ENCODE measurements around the gene NCKAP5.

The NCKAP5 gene

GRCh38 chr2:133167990-133168389 is 400.3 kb downstream of the NCKAP5 start:
- WGBS (ENCODE audit: insufficient coverage), result 92% methylated on average over 2 of the region's 3 CpGs
- Histone ChIP-seq H3K9me3 (ENCODE audit: control extremely low read depth in 1 of 5, control insufficient read depth in 4 of 5, insufficient read depth in 2 of 5, low read depth in 1 of 5, low read length in 4 of 5) (no peaks in the 10 kb centered on the region), H3K27ac (ENCODE audit: insufficient read depth in 1 of 2, low read depth in 1 of 2, low read length in 2 of 2, poor library complexity in 1 of 2, severe bottlenecking in 2 of 2) (no peak overlapping the region), H3K27me3 (replicated peaks in 2 of 5; ENCODE audit: control insufficient read depth in 4 of 5, insufficient read depth in 5 of 5, low read length in 4 of 5) (peaks cover 0 to 6% (median 0%) of the 10 kb centered on the region in 5 experiments), H3K36me3 (ENCODE audit: control insufficient read depth in 4 of 4, insufficient read depth in 4 of 4, low read length in 3 of 4) (no peaks in the 10 kb centered on the region), H3K4me3 (ENCODE audit: control insufficient read depth in 1 of 7, extremely low read depth in 1 of 7, insufficient read depth in 4 of 7, low read depth in 2 of 7, low read length in 6 of 7) (no peak overlapping the region), H3K4me1 (ENCODE audit: control extremely low read depth in 1 of 4, control insufficient read depth in 4 of 4, insufficient read depth in 4 of 4, low read length in 3 of 4) (no peaks in the 10 kb centered on the region)
- POLR2A ChIA-PET, result no interaction called here
- DNase-seq, result no peak
- CTCF ChIA-PET, result interaction anchor here (1.7 kb wide), 1 partner anchor 621 kb away, joined by 9 read pairs; no protein-coding TSS in a partner anchor

- Histone ChIP-seq H3K27me3 (replicated peaks in 2 of 5; ENCODE audit: control insufficient read depth in 4 of 5, insufficient read depth in 5 of 5, low read length in 4 of 5) (peaks cover 0 to 6% (median 0%) of the 10 kb centered on the region in 5 experiments), H3K36me3 (ENCODE audit: control insufficient read depth in 4 of 4, insufficient read depth in 4 of 4, low read length in 3 of 4) (no peaks in the 10 kb centered on the region), H3K27ac (ENCODE audit: insufficient read depth in 1 of 2, low read depth in 1 of 2, low read length in 2 of 2, poor library complexity in 1 of 2, severe bottlenecking in 2 of 2) (no peak overlapping the region), H3K4me1 (ENCODE audit: control extremely low read depth in 1 of 4, control insufficient read depth in 4 of 4, insufficient read depth in 4 of 4, low read length in 3 of 4) (no peaks in the 10 kb centered on the region), H3K9me3 (ENCODE audit: control extremely low read depth in 1 of 5, control insufficient read depth in 4 of 5, insufficient read depth in 2 of 5, low read depth in 1 of 5, low read length in 4 of 5) (no peaks in the 10 kb centered on the region), H3K4me3 (ENCODE audit: control insufficient read depth in 1 of 7, extremely low read depth in 1 of 7, insufficient read depth in 4 of 7, low read depth in 2 of 7, low read length in 6 of 7) (no peak overlapping the region)
- ChIA-PET CTCF (interaction anchor here (1.0 to 1.7 kb wide), 2 partner anchors 620 to 899 kb away, joined by 3 to 9 read pairs; no protein-coding TSS in a partner anchor), POLR2A (no interaction called here)
- WGBS (ENCODE audit: insufficient coverage), result 60% methylated on average over 1 of the region's 3 CpGs
- DNase-seq, result no peak
These were observed 401.0 kb downstream of the NCKAP5 start for GRCh38 chr2:133167223-133167622.

- DNase-seq, result no peak
- Histone ChIP-seq H3K36me3 (ENCODE audit: control insufficient read depth in 4 of 4, insufficient read depth in 4 of 4, low read length in 3 of 4) (no peaks in the 10 kb centered on the region), H3K4me1 (ENCODE audit: control extremely low read depth in 1 of 4, control insufficient read depth in 4 of 4, insufficient read depth in 4 of 4, low read length in 3 of 4) (no peaks in the 10 kb centered on the region), H3K27me3 (replicated peaks in 2 of 5; ENCODE audit: control insufficient read depth in 4 of 5, insufficient read depth in 5 of 5, low read length in 4 of 5) (peaks cover 0 to 6% (median 0%) of the 10 kb centered on the region in 5 experiments), H3K4me3 (ENCODE audit: control insufficient read depth in 1 of 7, extremely low read depth in 1 of 7, insufficient read depth in 4 of 7, low read depth in 2 of 7, low read length in 6 of 7) (no peak overlapping the region), H3K27ac (ENCODE audit: insufficient read depth in 1 of 2, low read depth in 1 of 2, low read length in 2 of 2, poor library complexity in 1 of 2, severe bottlenecking in 2 of 2) (no peak overlapping the region), H3K9me3 (ENCODE audit: control extremely low read depth in 1 of 5, control insufficient read depth in 4 of 5, insufficient read depth in 2 of 5, low read depth in 1 of 5, low read length in 4 of 5) (no peaks in the 10 kb centered on the region)
- CTCF ChIA-PET, result interaction anchor here (1.7 kb wide), 1 partner anchor 619 kb away, joined by 9 read pairs; no protein-coding TSS in a partner anchor
- POLR2A ChIA-PET, result no interaction called here
- WGBS (ENCODE audit: insufficient coverage), result 89% methylated on average over 1 of the region's 2 CpGs
These were observed 402.2 kb downstream of the NCKAP5 start for GRCh38 chr2:133166031-133166430.

- Histone ChIP-seq H3K9me3 (ENCODE audit: control extremely low read depth in 1 of 5, control insufficient read depth in 4 of 5, insufficient read depth in 2 of 5, low read depth in 1 of 5, low read length in 4 of 5) (no peaks in the 10 kb centered on the region), H3K27me3 (replicated peaks in 2 of 5; ENCODE audit: control insufficient read depth in 4 of 5, insufficient read depth in 5 of 5, low read length in 4 of 5) (peaks cover 0 to 5% (median 0%) of the 10 kb centered on the region in 5 experiments), H3K4me1 (ENCODE audit: control extremely low read depth in 1 of 4, control insufficient read depth in 4 of 4, insufficient read depth in 4 of 4, low read length in 3 of 4) (no peaks in the 10 kb centered on the region), H3K4me3 (ENCODE audit: control insufficient read depth in 1 of 7, extremely low read depth in 1 of 7, insufficient read depth in 4 of 7, low read depth in 2 of 7, low read length in 6 of 7) (no peak overlapping the region), H3K36me3 (ENCODE audit: control insufficient read depth in 4 of 4, insufficient read depth in 4 of 4, low read length in 3 of 4) (no peaks in the 10 kb centered on the region), H3K27ac (ENCODE audit: insufficient read depth in 1 of 2, low read depth in 1 of 2, low read length in 2 of 2, poor library complexity in 1 of 2, severe bottlenecking in 2 of 2) (no peak overlapping the region)
- WGBS (ENCODE audit: insufficient coverage), result 97% methylated on average over 4 of the region's 4 CpGs
- ChIA-PET CTCF (no interaction called here), POLR2A (no interaction called here)
- no peak for DNase-seq
These were observed 405.2 kb downstream of the NCKAP5 start for GRCh38 chr2:133163111-133163510.

GRCh38 chr2:133158442-133158841 is 409.8 kb downstream of the NCKAP5 start:
- no peak for DNase-seq
- Histone ChIP-seq H3K4me3 (ENCODE audit: control insufficient read depth in 1 of 7, extremely low read depth in 1 of 7, insufficient read depth in 4 of 7, low read depth in 2 of 7, low read length in 6 of 7) (no peak overlapping the region), H3K36me3 (ENCODE audit: control insufficient read depth in 4 of 4, insufficient read depth in 4 of 4, low read length in 3 of 4) (no peaks in the 10 kb centered on the region), H3K4me1 (ENCODE audit: control extremely low read depth in 1 of 4, control insufficient read depth in 4 of 4, insufficient read depth in 4 of 4, low read length in 3 of 4) (no peaks in the 10 kb centered on the region), H3K27ac (ENCODE audit: insufficient read depth in 1 of 2, low read depth in 1 of 2, low read length in 2 of 2, poor library complexity in 1 of 2, severe bottlenecking in 2 of 2) (no peak overlapping the region), H3K27me3 (replicated peaks in 2 of 5; ENCODE audit: control insufficient read depth in 4 of 5, insufficient read depth in 5 of 5, low read length in 4 of 5) (no peaks in the 10 kb centered on the region), H3K9me3 (ENCODE audit: control extremely low read depth in 1 of 5, control insufficient read depth in 4 of 5, insufficient read depth in 2 of 5, low read depth in 1 of 5, low read length in 4 of 5) (no peaks in the 10 kb centered on the region)
- POLR2A ChIA-PET, result no interaction called here
- CTCF ChIA-PET, result no interaction called here

GRCh38 chr2:133158024-133158423 is 410.2 kb downstream of the NCKAP5 start:
- POLR2A ChIA-PET, result no interaction called here
- H3K27ac ChIP-seq (ENCODE audit: insufficient read depth in 1 of 2, low read depth in 1 of 2, low read length in 2 of 2, poor library complexity in 1 of 2, severe bottlenecking in 2 of 2), result no peak overlapping the region
- H3K36me3 ChIP-seq (ENCODE audit: control insufficient read depth in 4 of 4, insufficient read depth in 4 of 4, low read length in 3 of 4), result no peaks in the 10 kb centered on the region
- CTCF ChIA-PET, result no interaction called here
- H3K27me3 ChIP-seq (replicated peaks in 2 of 5; ENCODE audit: control insufficient read depth in 4 of 5, insufficient read depth in 5 of 5, low read length in 4 of 5), result no peaks in the 10 kb centered on the region
- 100% methylated on average over 1 of the region's 1 CpG for WGBS (ENCODE audit: insufficient coverage)
- H3K4me3 ChIP-seq (ENCODE audit: control insufficient read depth in 1 of 7, extremely low read depth in 1 of 7, insufficient read depth in 4 of 7, low read depth in 2 of 7, low read length in 6 of 7), result no peak overlapping the region
- DNase-seq, result no peak
- H3K4me1 ChIP-seq (ENCODE audit: control extremely low read depth in 1 of 4, control insufficient read depth in 4 of 4, insufficient read depth in 4 of 4, low read length in 3 of 4), result no peaks in the 10 kb centered on the region
- H3K9me3 ChIP-seq (ENCODE audit: control extremely low read depth in 1 of 5, control insufficient read depth in 4 of 5, insufficient read depth in 2 of 5, low read depth in 1 of 5, low read length in 4 of 5), result no peaks in the 10 kb centered on the region

GRCh38 chr2:133157141-133157540 is 411.1 kb downstream of the NCKAP5 start:
- H3K36me3 ChIP-seq (ENCODE audit: control insufficient read depth in 4 of 4, insufficient read depth in 4 of 4, low read length in 3 of 4), result no peaks in the 10 kb centered on the region
- H3K9me3 ChIP-seq (ENCODE audit: control extremely low read depth in 1 of 5, control insufficient read depth in 4 of 5, insufficient read depth in 2 of 5, low read depth in 1 of 5, low read length in 4 of 5), result no peaks in the 10 kb centered on the region
- CTCF ChIA-PET, result no interaction called here
- POLR2A ChIA-PET, result no interaction called here
- no peak overlapping the region for H3K4me3 ChIP-seq (ENCODE audit: control insufficient read depth in 1 of 7, extremely low read depth in 1 of 7, insufficient read depth in 4 of 7, low read depth in 2 of 7, low read length in 6 of 7)
- no peak for DNase-seq
- H3K4me1 ChIP-seq (ENCODE audit: control extremely low read depth in 1 of 4, control insufficient read depth in 4 of 4, insufficient read depth in 4 of 4, low read length in 3 of 4), result no peaks in the 10 kb centered on the region
- H3K27ac ChIP-seq (ENCODE audit: insufficient read depth in 1 of 2, low read depth in 1 of 2, low read length in 2 of 2, poor library complexity in 1 of 2, severe bottlenecking in 2 of 2), result no peak overlapping the region
- H3K27me3 ChIP-seq (replicated peaks in 2 of 5; ENCODE audit: control insufficient read depth in 4 of 5, insufficient read depth in 5 of 5, low read length in 4 of 5), result no peaks in the 10 kb centered on the region
- WGBS (ENCODE audit: insufficient coverage), result 63% methylated on average over 1 of the region's 3 CpGs

All from common myeloid progenitor, CD34-positive (primary cell).